ENCODE data around the gene FHL5.
"Not testable (repeated sequence)": the region's sequence is repeated elsewhere in the genome, so short reads cannot be mapped to it uniquely, and the experiment has no call there.

The FHL5 gene

DNA sequence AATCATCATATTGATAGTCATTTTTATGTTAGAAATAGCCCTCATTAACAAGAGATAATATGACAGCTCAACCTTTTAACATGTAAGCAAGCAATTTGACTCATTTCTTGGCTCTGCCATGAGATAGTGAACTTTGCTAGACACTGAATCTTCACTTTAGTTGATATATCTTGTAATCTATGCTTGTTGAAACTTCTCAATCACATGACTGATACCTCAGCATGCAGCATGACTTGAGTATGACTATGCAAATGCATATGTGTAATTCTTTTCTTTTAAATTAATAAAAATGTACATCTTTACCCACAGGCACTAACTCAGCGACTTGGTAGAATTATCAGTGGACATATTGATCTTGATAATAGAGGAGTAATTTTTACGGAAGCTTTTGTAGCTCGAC lies 34.7 kb upstream of the FHL5 start:
- TF ChIP-seq, protein P1, sequence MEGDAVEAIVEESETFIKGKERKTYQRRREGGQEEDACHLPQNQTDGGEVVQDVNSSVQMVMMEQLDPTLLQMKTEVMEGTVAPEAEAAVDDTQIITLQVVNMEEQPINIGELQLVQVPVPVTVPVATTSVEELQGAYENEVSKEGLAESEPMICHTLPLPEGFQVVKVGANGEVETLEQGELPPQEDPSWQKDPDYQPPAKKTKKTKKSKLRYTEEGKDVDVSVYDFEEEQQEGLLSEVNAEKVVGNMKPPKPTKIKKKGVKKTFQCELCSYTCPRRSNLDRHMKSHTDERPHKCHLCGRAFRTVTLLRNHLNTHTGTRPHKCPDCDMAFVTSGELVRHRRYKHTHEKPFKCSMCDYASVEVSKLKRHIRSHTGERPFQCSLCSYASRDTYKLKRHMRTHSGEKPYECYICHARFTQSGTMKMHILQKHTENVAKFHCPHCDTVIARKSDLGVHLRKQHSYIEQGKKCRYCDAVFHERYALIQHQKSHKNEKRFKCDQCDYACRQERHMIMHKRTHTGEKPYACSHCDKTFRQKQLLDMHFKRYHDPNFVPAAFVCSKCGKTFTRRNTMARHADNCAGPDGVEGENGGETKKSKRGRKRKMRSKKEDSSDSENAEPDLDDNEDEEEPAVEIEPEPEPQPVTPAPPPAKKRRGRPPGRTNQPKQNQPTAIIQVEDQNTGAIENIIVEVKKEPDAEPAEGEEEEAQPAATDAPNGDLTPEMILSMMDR (IDR thresholded peaks at IDR 0.05; ENCODE audit: low read length, missing control alignments) = no peak
- H3K4me3 ChIP-seq (replicated peaks; ENCODE audit: low read depth, low read length) = no peak overlapping the region
- DNase-seq (ENCODE audit: low read depth) = no peak

DNA sequence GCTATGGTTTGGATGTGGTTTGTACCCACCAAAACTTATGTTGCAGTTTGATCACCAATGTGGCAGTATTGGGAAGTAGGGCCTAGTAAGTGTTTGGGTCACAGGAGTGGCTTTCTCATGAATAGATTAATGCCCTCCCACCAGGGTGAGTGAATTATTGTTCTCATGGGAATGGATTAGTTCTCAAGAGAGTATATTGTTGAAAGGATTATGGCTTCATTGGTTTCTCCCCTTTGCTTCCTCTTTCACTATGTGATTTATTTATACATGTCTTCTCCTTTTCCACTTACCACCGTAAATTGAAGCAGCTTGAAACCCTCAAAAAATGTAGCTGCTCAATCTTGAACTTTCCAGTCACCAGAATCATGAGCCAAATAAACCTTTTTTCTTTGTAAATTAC lies 30.5 kb upstream of the FHL5 start:
- DNase-seq (ENCODE audit: low read depth) = no peak
- TF ChIP-seq, protein P1 (IDR thresholded peaks at IDR 0.05; ENCODE audit: low read length, missing control alignments) = no peak
- no peak overlapping the region for H3K4me3 ChIP-seq (replicated peaks; ENCODE audit: low read depth, low read length)

DNA sequence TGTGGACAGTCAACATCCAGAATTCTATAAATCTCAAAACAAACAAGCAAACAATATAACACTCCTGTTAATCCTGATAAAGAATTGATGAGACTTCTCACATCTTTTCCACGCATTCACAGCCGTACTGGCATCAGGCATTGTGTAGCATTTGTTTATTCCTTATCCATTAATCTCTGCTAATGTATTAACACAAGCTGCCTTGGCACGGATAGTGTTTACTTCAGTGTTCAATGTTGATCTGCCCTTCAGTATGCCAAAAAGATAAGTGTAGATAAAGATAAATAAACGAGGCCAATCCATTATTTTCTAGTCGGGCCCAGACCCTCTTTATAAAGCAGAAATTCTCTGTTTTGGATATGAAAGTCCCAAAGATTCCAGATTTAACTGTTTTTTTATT lies 25.2 kb upstream of the FHL5 start:
- TF ChIP-seq, protein P1 (IDR thresholded peaks at IDR 0.05; ENCODE audit: low read length, missing control alignments) = no peak
- no peak for DNase-seq (ENCODE audit: low read depth)
- H3K4me3 ChIP-seq (replicated peaks; ENCODE audit: low read depth, low read length) = no peak overlapping the region

DNA sequence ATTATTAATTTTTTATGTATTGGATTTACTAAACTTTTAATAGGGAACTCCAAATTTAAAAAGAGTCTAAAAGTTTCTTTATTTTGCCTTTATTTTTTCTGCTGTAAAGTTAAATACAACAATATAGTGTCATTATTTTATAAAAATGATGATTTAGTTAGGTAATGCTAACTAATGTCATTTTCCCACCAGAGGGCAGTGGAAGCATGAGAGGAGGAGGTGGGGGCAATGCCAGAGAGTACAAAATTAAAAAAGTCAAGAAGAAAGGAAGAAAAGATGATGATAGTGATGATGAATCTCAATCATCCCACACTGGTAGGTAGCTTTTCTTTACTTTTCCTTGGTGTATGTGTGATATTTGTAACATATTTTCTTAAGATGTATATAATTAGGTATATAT lies 20.2 kb upstream of the FHL5 start:
- TF ChIP-seq, protein P1 (IDR thresholded peaks at IDR 0.05; ENCODE audit: low read length, missing control alignments) = peak; percentile 43
- peak; percentile 15 for DNase-seq (ENCODE audit: low read depth)
- no peak overlapping the region for H3K4me3 ChIP-seq (replicated peaks; ENCODE audit: low read depth, low read length)

DNA sequence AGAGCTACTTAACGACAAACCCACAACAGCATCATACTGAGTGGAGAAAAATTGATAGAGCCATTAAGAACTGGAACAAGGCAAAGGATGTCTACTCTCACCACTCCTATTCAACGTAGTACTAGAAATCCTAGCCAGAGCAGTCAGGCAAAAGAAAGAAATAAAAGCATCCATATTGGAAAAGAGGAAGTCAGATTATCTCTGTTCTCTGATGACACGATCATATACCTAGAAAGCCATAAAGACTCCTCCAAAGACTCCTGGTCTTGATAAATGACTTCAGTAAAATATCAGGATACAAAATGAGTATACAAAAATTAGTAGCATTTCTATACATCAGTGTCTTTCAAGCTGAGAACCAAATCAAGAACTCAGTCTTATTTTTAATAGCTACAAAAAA lies 17.0 kb upstream of the FHL5 start:
- no peak overlapping the region for H3K4me3 ChIP-seq (replicated peaks; ENCODE audit: low read depth, low read length)
- no peak for DNase-seq (ENCODE audit: low read depth)
- TF ChIP-seq, protein P1 (IDR thresholded peaks at IDR 0.05; ENCODE audit: low read length, missing control alignments) = no peak

DNA sequence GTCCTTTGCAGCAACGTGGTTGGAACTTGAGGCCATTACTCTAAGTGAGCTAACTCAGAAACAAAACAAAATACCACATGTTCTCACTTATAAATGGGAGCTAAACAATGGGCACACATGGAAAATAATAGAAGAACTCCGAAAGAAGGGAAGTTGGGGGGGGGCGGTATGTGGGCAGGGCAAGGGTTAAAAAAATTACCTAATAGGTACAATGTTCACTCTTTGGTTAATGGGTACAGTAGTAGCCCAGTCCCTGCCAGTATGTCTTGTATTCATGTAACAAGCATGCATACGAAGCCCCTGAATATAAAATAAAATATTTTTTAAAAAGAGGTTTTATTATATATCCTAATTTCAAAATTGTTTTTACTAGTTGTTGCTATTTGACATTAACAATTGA lies 15.3 kb upstream of the FHL5 start:
- DNase-seq (ENCODE audit: low read depth) = no peak
- no peak overlapping the region for H3K4me3 ChIP-seq (replicated peaks; ENCODE audit: low read depth, low read length)
- TF ChIP-seq, protein P1 (IDR thresholded peaks at IDR 0.05; ENCODE audit: low read length, missing control alignments) = no peak

DNA sequence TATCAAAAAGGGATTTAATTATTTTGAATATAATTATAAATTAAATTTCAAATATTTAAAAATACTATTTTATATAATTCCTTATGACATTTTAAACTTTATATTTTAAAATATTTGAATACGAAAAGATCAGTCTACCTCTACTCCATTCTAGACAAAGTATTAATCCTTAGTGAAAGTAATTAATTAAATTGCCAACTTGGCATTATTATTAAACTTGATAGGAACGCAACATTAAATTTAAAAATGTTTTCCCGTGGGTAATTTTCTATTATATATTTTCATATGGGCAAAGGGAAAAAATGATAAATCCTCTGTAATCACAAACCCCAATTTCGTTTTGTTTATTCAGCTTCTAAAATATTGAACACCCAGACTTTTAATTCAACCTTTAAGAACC lies 8.4 kb upstream of the FHL5 start:
- DNase-seq (ENCODE audit: low read depth) = no peak
- TF ChIP-seq, protein P1 (IDR thresholded peaks at IDR 0.05; ENCODE audit: low read length, missing control alignments) = no peak
- no peak overlapping the region for H3K4me3 ChIP-seq (replicated peaks; ENCODE audit: low read depth, low read length)

DNA sequence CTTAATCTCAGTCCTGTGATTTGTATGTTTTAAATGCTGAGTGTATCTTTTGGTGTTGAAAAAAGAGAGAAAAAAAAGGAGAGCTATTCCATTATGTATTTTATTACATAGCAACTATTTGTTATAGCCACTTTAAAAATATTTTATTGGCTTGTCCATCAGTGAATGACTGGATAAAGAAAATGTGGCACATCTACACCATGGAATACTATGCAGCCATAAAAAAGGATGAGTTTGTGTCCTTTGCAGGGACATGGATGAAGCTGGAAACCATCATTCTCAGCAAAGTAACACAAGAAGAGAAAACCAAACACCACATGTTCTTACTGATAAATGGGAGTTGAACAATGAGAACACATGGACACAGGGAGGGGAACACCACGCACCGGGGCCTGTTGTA lies 3.2 kb upstream of the FHL5 start:
- not testable (repeated sequence) for H3K4me3 ChIP-seq (replicated peaks; ENCODE audit: low read depth, low read length); DNase-seq (ENCODE audit: low read depth)
